Glomerular endothelial cell (primary cell): ENCODE results near the gene LIN9. TPM values are rescaled to one million over a fixed set of nuclear protein-coding genes. Genes with fewer than 3 reads are reported as not detected.
"Not testable (repeated sequence)": the region's sequence is repeated elsewhere in the genome, so short reads cannot be mapped to it uniquely, and the experiment has no call there.

ENCODE experiments used
- DNase-seq: peaks from one replicate; pipeline ENCODE4 v3.0.0-alpha.2; 2011; ENCODE audit warnings: low read depth, low spot score; ENCODE audit errors: extremely low read depth
- total RNA-seq: library from RNA; depleted of rRNA; stranded (reverse); fragments of >200 nt; gene quantifications from 2 replicates; pipeline ENCODE4 v1.2.3, GENCODE V29; 2015

LIN9 gene
- total RNA-seq, 1 donor from 2014 or later, result 3.6 TPM

DNA sequence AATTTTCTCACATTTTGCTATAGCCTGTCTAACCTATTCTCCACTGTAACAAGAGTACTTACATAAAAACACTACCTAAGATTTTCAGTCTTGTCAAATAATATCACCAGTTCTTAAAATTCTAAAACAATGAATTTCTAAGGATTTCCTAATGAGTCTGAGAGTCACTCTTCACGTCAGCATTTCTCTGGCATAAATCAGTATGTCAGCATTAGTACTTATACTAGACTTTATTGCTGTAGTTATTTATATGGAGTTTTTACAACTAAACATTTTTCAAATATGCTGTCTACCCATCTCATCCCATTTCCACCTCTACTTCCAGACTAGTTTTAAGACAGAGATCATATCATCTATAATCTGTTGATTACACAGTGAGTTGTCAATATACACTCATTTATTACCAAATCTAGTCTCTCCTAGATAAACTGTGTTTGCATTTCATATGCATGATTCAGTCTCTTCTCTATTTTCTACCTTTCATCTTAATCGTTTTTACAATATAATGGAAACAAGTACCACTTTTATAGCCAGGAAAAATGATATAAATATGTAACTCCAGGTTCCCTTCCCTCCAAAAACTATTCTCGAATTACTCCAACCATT, 32.8 kb downstream of the LIN9 start:
- no peak for DNase-seq

DNA sequence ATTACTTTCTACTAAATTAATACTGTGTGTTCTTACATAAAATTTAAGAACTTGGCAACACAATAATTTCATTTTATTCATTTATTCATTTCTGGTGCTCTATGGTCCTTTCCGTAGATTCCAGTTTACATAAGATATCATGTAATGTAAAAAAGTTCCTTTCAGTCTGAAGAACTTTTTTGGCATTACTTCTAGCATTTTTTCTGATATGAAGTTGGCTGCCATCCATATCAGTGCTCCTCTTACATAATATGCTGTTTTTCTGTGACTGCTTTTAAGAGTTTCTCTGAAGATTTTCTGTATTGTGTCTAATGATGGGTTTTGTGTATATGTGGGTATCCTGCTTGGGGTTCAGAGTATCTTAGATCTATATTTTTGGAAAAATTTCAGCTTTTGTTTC, 34.8 kb downstream of the LIN9 start:
- no peak for DNase-seq

DNA sequence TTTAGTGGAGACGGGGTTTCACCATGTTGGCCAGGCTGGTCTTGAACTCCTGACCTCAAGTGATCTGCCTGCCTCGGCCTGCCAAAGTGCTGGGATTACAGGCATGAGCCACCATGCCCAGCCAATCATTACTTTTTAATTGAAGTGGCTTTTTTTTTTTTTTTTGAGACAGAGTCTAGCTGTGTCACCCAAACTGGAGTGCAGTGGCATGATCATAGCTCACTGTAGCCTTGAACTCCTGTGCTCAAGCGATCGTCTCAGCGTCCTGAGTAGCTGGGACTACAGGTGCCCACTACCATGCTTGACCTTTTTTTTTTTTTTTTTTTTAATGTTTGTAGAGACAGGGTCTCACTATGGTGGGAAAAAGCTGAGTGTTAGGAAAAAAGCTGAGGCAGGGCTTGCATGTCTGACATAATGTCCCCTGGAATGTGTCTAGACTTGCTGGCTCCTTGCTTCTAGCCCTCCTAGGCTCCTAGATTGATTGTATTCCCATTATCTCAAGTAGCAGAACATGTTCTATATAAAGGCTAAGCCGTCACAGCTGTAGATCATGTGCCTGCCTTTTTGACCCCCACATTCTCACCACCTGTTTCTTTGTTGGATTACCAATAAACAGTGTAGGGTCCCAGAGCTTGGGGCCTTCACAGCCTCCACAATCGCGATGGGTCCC, 36.6 kb downstream of the LIN9 start:
- not testable (repeated sequence) for DNase-seq

DNA sequence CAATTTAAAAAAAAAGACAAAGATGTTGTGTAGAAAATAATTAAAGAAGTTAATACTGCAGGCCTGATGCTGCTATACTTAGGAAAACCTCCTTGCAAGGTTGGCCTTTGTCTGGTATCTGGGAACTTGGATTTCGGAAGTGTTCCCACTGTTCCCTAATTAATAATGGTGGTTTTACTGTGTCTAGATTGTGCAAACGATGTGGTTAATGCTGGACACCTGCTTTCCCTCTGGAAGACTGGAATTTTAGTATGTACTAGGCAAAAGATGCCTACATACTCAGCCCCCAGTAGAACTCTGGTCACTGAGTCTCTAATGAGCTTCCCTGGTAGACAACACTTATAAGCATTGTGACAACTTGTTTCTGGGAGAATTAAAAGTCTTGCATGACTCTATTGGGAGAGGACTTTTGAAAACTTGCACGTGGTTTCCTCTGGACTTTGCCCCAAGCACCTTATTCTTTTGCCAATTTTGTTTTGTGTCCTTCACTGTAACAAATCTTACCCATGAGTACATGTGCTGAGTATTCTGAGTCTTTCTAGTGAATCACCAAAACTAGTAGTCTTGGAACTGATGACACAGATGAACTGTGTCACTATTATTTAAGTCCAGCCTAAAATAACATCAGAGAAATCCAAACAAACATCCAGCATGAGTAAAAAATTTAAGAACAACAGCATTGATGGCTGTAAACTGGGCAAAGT, 40.4 kb downstream of the LIN9 start:
- no peak for DNase-seq

DNA sequence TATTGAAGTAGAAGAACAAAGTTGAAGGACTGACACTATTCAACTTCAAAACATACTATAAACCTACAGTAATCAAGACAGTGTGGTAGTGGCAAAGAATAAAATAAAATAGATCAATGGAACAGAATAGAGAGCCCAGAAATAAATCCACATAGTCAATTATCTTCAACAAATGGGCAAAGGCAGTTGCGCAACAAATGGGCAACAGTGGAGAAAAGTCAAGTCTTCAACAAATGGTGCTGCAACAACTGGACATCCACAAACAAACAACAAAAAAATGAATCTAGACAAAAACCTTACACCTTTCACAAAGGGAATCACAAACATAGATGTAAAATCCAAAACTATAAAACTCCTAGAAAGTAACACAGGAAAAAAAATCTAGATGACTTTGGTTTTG, 47.1 kb downstream of the LIN9 start:
- DNase-seq, result no peak

DNA sequence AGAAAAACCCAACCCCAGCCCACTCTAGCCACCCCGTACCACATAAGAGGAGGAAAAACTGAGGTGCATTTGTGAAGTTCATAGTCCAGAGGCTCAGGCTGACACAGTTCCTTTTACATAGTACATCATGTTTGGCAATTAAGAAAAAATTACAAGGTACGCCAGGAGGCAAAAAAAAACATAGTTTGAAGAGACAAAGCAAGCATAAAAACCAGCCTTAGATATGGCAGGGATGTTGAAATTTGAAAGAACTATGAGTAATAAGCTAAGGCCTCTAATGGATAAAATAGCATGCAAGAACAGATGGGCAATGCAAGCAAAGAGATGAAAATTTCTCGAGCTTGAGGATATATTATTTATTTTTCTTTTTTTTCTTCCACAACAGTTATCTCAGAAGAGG, 53.6 kb downstream of the LIN9 start:
- DNase-seq, result no peak

DNA sequence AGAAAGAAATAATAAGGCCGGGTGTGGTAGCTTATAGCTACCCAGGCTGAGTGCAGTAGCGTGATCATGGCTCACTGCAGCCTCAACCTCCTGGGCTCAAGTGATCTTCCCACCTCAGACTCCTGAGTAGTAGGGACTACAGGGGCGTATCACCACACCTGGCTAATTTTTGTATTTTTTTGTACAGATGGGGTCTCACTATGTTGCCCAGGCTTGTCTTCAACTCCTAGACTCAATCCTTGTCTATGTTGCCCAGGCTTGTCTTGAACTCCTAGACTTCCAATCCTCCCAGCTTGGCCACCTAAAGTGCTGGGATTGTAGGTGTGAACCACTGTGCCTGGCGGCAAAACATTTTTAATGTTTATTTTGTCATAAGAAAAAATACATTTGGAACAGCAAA, 55.0 kb downstream of the LIN9 start:
- DNase-seq, result no peak

DNA sequence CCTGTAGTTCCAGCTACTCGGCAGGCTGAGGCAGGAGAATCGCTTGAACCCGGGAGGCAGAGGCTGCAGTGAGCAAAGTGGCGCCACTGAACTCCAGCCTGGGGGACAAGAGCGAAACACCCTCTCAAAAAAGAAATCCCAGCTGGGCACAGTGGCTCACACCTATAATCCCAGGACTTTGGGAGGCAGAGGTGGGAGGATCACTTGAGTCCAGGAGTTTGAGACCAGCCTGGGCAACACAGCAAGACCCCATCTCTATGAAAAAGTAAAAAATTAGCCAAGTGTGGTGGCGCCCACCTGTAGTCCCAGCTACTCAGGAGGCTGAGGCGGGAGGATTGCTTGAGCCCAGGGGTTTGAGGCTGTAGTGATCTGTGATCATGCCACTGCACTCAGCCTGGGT, 56.1 kb downstream of the LIN9 start:
- not testable (repeated sequence) for DNase-seq

DNA sequence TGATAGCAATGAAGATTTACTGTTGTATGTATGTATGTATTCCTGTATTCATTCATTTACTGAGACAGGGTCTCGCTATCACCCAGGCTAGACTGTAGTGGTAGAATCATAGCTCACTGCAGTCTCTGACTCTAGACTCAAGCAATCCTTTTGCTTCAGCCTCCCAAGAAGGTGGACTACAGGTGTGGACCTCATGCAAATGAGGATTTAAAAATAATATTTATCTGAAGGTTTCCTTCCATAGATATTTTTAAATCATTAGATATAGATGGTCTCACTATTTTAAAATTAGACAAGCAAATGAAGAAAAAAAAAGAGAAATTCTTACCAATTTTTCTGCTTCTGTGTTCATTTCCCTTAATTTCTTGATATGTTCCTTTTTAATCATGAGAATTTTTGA, 58.5 kb downstream of the LIN9 start:
- DNase-seq, result no peak

DNA sequence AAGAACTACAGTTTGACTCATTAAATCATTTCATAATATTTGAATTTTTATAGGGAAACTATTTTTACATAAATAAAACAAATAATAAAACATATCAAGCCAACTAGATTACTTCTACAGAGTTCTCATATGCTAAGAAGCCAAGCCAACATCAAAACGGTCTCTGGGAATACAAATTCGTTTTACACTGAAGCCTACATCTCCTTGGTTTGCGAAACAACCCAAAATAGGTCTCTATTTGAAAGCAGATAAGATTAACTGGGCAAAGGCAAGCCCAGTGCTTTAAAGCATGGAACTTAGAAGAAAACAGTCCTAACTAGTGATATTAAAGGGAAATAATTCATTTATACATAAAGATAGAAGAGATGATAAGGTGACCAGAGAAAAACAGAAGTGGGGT, 60.2 kb downstream of the LIN9 start:
- no peak for DNase-seq

DNA sequence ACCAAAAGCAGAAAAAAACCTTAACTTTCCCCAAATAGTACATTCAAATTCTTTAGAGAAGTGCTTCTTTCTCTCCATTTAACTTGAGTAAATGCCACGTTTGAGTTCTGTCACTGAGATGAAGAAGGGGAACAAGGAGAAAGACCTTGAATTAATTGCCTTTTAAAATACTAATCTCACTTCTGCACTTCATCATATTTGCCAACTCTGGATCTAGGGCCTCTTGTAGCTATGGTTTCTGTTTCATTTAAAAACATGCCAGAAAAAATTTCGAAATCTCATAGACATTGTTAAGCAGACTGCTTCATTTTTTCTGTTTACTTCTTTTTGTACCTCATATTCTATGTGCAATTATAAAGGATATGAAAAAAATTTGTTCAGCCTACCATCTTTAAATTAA, 60.9 kb downstream of the LIN9 start:
- DNase-seq, result no peak

DNA sequence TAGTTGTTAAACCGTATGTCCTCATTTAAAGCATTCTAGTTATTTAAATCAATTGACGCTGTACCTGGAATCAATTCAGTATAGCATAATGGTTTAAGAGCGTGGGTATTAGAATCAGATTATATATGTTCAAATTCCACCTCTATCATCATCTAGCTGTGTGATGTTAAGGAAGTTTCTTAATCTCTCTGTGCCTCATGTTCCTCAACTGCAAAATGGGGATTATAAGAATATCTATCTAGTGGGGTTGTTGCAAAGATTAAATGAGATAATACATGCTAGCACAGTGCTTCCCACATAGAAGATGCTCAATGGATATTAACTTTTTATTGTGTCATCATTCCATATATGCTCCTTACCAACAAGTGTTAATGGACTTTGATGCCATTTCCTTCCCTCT, 69.5 kb downstream of the LIN9 start:
- DNase-seq, result no peak

DNA sequence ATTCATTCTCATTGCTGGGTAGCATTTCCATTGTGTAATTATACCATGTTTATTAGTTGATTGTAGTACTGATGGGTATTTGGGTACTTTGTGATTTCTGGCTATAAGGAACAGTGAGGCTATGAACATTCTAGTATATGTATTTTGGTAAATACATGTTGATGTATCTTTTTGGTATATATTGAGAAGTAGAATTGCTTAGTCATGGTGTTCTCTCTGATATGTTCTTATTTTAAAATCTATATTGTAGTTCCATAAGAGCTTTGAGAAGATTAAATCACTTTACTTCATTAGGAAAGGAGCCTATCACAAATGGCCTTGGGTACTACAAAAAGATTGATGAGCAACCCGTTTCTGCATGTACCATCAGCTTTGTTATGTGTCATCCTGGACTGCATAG, 72.1 kb downstream of the LIN9 start:
- no peak for DNase-seq

DNA sequence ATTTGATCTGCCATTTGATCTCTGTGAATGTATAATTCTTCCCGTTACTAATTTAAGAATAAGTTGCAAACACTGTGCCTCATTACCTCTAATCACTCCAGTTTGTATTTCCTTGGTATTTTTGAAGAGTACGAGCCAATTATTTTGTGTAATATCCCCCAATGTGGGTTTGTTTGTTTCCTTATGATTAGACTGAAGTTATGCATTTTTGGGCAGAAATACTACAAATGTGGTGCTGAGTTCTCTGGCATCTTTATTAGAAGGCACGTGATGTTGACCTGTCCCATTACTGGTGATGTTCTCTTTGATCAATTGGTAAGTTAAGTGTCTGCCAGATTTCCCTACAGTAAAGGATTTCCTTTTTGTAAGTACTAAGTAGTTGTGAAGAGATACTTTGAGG, 75.2 kb downstream of the LIN9 start:
- DNase-seq, result no peak

DNA sequence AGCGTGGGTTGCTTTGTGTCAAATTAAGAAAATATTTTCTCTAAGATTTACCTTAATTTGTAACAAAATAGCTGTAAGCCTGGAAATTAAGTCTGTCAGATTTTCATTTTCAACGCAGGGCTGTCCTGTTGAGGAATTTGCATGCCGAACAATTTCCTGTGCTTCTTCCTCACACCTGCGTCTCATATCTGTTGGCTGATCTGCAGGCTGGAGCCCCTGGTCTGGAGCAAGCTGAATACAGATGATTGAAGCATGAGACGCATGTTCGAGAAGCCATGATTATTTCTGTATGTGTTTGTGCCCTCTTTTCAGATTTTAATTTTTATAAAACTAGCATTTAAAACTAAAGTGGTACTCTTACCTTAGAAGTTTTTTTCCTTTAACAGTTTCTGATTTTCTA, 75.7 kb downstream of the LIN9 start:
- no peak for DNase-seq

DNA sequence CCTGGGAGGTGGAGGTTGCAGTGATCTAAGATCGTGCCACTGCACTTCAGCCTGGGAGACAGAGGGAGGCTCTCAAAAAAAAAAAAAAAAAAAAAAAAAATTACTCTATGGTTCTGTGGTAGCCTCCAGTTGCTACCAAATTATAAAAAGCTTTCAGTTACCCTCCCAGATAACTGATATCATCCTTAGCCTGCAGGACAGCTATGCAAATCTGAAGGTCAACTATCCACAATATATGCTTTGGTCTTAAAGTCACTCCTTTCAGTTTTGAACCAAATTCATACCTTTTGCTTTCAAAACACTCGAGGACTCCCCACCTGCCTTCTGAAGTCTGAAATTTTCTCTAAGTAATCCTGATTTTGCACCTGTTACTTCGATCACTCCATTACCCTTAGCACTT, 82.4 kb downstream of the LIN9 start:
- no peak for DNase-seq

DNA sequence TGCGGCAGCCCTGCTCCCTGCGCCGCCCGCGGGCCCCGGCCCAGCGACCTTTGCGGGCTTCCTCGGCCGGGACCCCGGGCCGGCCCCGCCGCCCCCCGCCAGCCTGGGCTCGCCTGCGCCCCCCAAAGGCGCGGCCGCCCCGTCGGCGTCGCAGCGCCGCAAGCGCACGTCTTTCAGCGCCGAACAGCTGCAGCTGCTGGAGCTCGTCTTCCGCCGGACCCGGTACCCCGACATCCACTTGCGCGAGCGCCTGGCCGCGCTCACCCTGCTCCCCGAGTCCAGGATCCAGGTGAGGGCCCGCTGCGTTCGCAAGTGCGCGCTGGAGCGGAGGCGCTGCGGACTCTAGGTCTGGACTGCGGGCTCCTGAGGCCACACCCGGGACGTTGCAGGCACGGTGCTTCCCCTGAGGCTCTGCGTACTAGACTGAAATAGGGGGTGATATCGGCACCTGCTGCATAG, 85.1 kb downstream of the LIN9 start:
- no peak for DNase-seq

DNA sequence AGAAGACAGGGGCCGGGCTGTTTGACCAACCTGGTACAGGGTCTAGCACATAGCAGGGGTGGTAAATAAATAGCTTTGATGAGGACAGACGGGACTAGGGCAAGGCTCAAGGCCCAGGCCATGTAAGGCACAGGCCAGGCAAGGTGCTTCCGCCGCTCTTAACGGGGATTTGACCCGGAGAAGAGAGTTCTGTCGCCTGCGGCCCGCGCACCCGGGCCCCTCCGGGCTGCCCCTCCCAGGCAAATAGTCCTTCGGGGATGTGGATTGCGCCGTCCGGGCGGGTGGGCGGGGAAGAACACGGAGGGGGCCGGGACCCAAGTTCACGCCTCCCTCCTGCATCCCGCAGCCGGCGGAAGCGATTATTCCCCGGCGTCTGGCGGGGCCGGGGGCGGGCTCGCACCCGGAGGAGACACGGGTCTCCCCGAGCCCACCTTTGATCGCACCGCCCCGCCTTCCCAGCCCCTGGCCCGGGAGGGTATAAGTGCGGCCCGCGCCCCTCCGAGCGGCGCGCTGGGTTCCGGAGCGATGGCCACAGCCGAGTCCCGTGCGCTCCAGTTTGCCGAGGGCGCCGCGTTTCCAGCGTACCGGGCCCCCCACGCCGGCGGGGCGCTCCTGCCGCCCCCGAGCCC, 85.7 kb downstream of the LIN9 start, which contains the start of gene MIXL1:
TSS of gene MIXL1 (plus strand) at position 508 of the 629 bp plus-strand sequence. CDS start at position 526, 18 bp downstream.
- no peak for DNase-seq

DNA sequence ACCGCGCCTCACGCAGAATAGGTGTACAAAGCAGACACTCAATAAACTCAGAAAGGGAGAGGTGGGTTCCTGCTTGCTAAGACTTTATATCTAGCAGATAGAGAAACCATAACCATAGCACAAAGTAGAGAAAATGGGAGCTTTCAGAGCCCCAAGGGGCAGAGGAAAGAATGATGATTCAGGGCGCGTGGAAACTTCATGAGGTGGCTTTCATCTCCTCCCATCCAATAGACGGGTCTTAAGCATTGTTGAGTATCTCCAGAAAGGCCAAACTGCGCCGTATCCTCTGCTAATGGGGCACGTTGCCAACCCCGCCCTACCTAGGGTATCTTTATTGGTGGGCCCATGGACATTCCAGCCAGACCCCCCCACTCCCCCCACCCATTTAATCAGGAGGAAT, 86.3 kb downstream of the LIN9 start:
- DNase-seq, result no peak

DNA sequence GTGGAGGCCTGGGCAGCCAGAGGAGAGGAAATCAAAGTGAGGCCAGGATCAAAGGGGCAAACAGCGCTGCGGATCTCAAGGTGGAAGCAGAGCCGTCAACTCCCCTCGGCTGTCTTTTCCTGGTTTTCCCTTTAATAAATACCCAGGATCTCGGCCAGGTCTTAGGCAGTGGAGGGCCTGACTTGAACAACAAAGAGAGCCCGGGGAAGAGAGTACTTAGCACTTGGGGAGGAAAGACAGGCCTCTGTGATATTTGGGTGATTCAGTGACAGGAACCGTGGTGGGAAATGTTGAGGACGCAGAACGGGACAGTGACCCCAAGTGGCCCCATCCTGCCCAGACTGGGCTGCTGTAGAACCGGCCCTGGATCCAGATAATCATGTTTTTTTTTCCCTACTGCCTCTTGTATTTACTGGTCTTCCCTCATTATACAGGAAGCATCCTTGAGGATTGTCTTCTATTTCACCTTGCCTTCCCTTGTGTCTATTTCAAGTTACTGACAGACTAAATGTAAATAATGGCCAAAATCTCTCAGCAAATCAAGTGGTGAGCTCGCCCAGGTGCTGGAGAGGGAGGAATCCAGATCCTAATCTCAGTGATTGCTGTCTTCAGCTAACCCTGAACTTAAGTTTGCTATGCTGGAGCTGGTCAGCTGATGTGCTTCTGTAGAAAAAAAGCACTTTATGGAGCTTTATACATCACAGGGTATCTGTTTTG, 88.3 kb downstream of the LIN9 start:
- DNase-seq, result no peak

DNA sequence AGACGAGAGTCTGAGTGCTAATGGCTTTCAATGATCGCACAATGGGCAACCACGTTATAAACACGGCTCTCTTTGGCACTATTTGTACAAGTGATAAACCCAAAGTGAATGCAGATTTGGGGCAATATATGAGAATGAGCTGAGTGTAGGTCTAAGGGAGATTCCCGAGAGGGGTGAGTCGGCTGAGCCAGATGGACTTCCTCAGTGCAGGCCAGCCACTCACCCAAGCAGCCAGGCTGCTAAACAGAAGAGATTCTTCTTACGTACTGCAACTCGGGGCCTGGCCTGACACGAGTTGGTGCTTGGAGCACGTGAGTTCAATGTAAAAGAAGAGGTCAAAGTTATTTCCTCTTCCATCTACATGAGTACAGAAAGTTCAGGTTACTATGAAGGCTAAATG, 91.7 kb downstream of the LIN9 start:
- no peak for DNase-seq
